Kidney capillary endothelial cell (primary cell): Measurements from ENCODE around the gene FH.
A peak's percentile ranks its signal among the peaks of the same experiment; 100 is the strongest.

ENCODE experiments used
- DNase-seq: peaks from one replicate; pipeline ENCODE4 v3.0.0-alpha.2; 2018; ENCODE audit warnings: low spot score

The FH gene

GRCh38 chr1:241521718-241522117, 2.2 kb upstream of the FH start:
- no peak for DNase-seq

DNA sequence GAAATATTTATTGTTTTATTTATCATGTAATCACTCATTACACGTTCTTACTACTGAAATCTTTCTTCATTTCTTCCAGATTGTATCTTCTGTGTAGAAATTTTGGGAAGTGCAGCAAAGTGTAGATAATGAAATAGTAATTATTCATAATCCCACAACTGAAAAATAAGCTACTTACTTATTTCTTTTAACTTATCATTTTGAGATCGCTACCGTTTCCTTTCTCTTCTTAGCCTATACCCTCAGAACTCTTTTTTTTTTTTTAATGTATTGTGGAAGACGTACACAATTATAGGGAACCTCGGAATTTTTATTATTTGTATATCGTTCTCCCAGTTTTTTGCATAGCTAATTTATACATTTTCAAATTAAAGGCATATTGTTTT, 518 bp upstream of the FH start:
- no peak for DNase-seq

DNA sequence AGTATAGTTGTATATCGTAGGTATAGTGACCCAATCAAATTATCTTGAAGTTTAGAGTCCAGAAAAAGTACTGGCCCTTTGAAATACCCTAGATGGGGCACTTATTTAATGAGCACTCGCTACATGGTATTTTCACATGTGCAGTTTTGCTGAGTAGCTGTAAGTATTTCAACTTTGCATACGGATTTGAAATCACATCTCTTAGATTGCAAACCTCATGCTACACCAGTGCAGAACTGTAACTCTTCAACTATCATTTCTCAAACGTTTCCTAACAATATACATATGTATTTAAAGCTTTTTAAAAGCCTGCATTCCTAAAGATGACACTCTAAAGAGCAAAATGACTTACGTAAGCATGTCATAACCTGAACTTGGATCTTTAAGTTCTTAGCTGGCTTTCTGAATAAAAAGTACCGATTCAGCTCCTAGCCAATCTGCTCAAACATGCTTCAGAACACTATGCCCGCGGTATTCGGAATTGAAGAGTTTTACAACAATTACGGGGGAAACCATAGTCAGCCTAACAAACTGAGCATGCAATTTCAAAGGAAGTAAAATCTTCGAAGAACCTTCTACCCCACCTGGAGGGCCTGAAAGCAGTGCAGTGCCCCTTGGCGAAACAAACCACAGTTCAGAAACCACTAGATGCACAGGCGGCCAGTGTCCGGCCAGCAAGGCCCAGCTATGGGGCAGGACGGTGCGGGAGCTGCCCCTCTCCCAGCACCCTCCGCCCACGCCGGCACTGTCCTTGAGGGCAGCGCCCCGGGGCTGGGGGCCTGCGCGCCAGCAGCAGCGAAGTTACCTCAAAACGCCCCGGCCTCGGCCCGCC, 863 bp downstream of the FH start:
- peak; percentile 20 for DNase-seq

- DNase-seq: no peak
These were observed 6.2 kb downstream of the FH start for GRCh38 chr1:241513378-241513777.

- peak; percentile 34 for DNase-seq
These were observed 12.2 kb downstream of the FH start for GRCh38 chr1:241507189-241507863.

- DNase-seq: no peak
These were observed 16.1 kb downstream of the FH start for GRCh38 chr1:241503444-241503843.

- DNase-seq: no peak
These were observed 19.6 kb downstream of the FH start for GRCh38 chr1:241499910-241500309.

GRCh38 chr1:241495741-241496140, 23.8 kb downstream of the FH start:
- DNase-seq: no peak

- DNase-seq: no peak
These were observed 30.8 kb downstream of the FH start for GRCh38 chr1:241488739-241489138.

DNA sequence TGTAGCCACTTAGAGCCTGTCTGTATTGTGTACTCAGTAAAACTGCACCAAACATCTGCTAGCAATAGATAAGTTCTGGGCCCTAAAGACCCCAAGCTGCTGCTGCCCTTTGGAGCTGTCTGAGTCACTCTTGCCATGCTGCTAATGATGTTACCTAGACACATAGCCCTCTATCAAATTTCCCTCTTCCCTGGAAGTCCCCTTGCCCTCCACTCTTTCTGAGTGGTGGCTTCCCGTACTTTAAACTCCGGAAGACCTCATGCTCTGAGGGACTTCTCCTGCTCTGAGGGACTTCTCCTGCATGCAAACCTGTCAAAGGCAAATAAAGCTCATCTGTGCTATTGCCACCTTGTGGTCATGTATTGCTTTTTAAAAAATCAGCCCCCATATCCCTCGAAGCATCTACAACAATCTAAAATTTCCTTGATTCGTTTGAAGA, 34.0 kb downstream of the FH start:
- no peak for DNase-seq

- no peak for DNase-seq
These were observed 34.4 kb downstream of the FH start for GRCh38 chr1:241485145-241485544.

DNA sequence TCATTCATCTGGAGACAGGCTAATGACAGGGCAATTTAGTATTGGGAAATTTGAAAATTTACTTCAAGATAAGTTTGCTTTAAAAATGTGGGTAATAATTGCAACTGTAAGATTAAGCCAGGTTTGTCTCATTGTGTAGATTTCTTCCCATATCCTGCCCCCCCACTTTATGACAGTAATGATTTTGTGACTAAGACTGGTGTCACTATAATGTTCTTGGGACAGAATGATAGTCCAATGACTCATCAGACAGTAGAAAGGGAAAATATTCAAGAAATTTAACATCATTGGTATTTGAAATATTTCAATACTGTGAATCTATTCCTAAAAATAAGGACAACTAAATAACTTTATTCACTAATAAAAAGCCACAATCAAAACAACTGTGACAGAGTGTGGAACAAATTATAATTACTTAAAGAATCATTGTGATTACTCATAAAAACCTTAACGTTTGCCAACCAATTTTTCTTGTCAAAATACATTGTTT, 36.7 kb downstream of the FH start:
- DNase-seq: peak; percentile 90

DNA sequence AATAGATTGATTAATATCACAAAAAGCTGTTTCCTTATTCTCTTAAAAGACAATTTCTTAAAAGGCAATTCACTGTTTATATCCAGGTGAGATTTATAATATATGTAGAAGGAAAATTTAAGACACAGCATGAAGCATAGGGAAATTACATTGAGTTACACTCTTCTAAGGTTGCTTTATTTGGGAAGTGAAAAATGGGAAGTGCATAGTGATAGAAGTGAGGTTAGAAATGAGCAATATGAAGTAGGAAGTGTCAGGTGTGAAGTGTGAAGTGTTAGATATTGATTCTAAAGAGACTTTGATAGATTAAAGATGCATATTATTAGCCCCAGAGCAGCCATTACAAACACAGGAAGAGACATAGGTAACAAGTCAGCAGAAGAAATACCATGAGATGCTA, 40.3 kb downstream of the FH start:
- DNase-seq: no peak

DNA sequence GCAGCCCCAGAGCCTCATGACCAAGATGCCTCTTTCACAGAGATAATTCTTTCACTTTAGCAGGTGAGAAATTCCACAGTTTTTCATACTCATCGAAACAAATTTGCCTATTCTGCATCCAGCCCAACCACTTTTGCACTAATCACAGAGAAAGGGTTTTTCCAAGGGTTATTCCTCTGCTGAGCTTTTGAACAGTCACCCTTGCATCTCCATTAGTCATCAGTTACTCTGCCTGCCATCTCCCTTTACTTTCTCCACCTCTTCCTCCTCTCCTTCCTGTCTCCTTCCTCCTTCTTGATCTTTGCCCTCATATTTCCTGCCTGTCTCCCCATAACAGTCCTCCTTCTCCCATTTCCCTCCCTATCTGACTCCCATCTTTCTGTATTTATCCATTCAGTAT, 43.9 kb downstream of the FH start:
- DNase-seq: no peak

- no peak for DNase-seq
These were observed 46.5 kb downstream of the FH start for GRCh38 chr1:241473026-241473425.

- no peak for DNase-seq
These were observed 48.5 kb downstream of the FH start for GRCh38 chr1:241470908-241471590.

DNA sequence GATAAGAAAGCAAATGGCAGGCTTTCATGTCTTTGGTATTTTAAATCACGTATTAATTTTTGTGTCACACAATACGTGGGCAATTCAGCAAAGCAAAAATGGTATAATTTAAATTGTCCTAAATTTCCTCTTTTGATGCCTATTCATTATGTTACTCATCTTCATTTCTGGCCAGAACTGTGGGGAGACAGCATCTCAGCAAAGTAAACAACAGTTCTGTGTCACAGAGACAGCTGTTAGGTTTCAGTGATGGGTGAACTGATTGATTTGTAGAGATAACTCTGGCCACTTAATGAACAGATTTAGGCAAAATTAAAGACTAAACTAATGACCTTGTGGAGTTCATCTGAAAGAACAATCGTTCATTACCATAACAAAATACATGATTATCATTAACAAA, 49.2 kb downstream of the FH start:
- DNase-seq: no peak

- DNase-seq: no peak
These were observed 53.9 kb downstream of the FH start for GRCh38 chr1:241465673-241466072.

DNA sequence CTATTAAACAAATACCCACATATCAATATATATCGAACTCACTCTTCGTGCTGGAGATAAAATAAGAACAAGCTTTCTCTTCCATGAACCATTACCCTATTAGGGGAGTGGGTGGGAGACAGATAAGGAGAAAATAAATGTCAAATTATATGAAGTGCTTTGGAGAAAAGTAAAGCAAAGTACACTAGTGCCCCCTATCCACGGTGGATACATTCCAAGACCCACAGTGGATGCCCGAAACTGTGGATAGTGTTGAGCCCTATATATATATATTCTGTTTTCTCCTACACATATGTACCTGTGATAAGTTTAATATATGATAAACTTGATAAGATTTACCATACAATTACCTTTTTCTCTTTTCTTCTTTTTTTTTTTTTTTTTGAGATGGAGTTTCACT, 54.6 kb downstream of the FH start:
- DNase-seq: no peak

- DNase-seq: no peak
These were observed 57.2 kb downstream of the FH start for GRCh38 chr1:241462391-241462790.

DNA sequence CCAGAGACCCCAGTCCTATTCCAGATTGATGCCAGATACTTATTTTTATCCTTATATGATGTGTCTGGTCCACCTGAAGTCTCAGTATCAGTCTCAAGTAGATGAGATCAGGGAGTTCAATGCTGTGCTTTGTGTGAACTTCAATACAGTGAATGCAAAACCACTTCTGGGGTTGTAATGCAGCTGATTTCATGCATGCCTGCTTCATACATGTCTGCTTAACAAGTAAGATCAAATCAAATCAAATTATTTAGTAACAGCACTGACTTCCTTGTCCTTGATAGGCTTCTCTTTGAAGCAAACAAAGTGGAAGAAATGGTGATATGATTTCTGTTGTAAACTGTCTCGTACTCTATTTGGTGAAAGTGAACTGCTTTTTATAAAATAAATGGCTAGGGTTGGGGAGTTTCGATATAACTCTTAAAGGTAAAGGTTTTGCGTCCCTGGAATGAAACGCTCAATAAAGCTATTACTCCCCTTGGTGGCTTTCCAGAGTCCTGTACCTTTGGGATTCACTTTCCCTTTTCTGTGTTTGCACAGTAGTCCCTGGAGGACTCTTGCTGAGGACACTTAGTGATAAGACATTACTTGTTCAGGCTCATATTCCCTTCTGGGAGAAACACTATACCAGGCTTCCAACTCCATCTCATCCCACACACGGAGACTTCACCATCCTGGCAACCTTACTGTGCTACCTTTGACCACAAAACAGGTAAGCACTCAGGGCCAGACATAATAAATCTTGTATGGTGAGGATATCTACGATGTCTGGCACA, 59.3 kb downstream of the FH start:
- no peak for DNase-seq

DNA sequence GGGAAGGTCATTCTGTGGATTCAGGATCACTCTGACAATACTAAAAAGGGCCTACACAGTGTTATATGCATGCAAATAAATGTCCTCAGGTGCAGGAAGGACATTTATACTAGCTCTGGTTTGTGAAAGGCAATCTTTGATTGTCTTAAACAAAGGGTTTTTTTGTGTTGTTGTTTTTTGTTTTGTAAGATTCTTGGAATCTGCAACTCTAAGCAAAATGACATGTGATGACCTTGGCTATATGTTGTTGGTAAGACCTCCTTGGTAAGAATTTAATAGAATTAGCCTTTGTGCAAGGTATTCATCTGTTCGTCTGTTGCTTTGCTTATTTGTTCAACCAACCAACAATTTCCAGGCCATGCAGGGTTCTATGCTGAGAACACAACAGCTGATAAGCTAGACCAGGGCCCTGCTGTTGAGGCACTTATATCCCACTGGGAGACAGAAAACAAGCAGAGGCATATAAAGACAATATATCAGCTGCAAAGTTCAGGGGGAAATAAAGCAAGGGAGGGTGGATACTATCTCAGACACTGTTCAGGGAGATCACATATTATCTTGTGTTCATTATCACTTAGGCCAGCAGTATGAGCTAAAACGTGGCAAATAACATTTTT, 60.3 kb downstream of the FH start:
- no peak for DNase-seq
